ENCODE data around the gene MACO1.

MACO1 gene

GRCh38 chr1:25525361-25525688, 94.6 kb downstream of the MACO1 start:
- no peak for DNase-seq

- no peak for DNase-seq
Observed at GRCh38 chr1:25526753-25527152, 96.1 kb downstream of the MACO1 start.

- no peak for DNase-seq
Observed at GRCh38 chr1:25527226-25527846, 96.6 kb downstream of the MACO1 start.

- no peak for DNase-seq
Observed at GRCh38 chr1:25527946-25528595, 97.4 kb downstream of the MACO1 start.

GRCh38 chr1:25528881-25529517, 98.3 kb downstream of the MACO1 start:
- DNase-seq: no peak

- no peak for DNase-seq
Observed at GRCh38 chr1:25529518-25530185, 99.0 kb downstream of the MACO1 start.

GRCh38 chr1:25530186-25531081, 99.7 kb downstream of the MACO1 start:
- no peak for DNase-seq

GRCh38 chr1:25531082-25531461, 100.4 kb downstream of the MACO1 start:
- DNase-seq: no peak

GRCh38 chr1:25532970-25533369, 102.3 kb downstream of the MACO1 start:
- DNase-seq: no peak

GRCh38 chr1:25533775-25534409, 103.2 kb downstream of the MACO1 start:
- DNase-seq: no peak

- no peak for DNase-seq
Observed at GRCh38 chr1:25534410-25534788, 103.7 kb downstream of the MACO1 start.

GRCh38 chr1:25536124-25536523, 105.4 kb downstream of the MACO1 start:
- DNase-seq: no peak

GRCh38 chr1:25537153-25537831, 106.6 kb downstream of the MACO1 start:
- DNase-seq: no peak

GRCh38 chr1:25538191-25538767, 107.6 kb downstream of the MACO1 start:
- no peak for DNase-seq

- no peak for DNase-seq
Observed at GRCh38 chr1:25540750-25541342, 110.1 kb downstream of the MACO1 start.

GRCh38 chr1:25541425-25541824, 110.7 kb downstream of the MACO1 start:
- no peak for DNase-seq

GRCh38 chr1:25541889-25542658, 111.4 kb downstream of the MACO1 start:
- DNase-seq: no peak

GRCh38 chr1:25543005-25543424, 112.3 kb downstream of the MACO1 start:
- no peak for DNase-seq

GRCh38 chr1:25543425-25544242, 112.9 kb downstream of the MACO1 start, which contains the start of gene LDLRAP1:
LDLRAP1 (plus strand) TSS chr1:25543606; CDS start chr1:25543699, 93 bp downstream.
- no peak for DNase-seq

Measured in GOT3 (cell line).